RKO (cell line): ENCODE data around the gene C1QB.
A peak's percentile ranks its signal among the peaks of the same experiment; 100 is the strongest.
"Not testable (repeated sequence)": the region's sequence is repeated elsewhere in the genome, so short reads cannot be mapped to it uniquely, and the experiment has no call there.

Experiments used
- DNase-seq: peaks from one replicate; pipeline ENCODE4 v3.0.0-alpha.2; 2016; ENCODE audit warnings: low spot score

Gene C1QB

GRCh38 chr1:22662986-22663408 is 10.0 kb downstream of the C1QB start:
- no peak for DNase-seq

- no peak for DNase-seq
These were observed 12.7 kb downstream of the C1QB start for GRCh38 chr1:22665752-22666151.

- no peak for DNase-seq
These were observed 13.4 kb downstream of the C1QB start for GRCh38 chr1:22666412-22666811.

GRCh38 chr1:22668840-22669239 is 15.8 kb downstream of the C1QB start:
- DNase-seq, result not testable (repeated sequence)

- no peak for DNase-seq
These were observed 17.4 kb downstream of the C1QB start for GRCh38 chr1:22670352-22670975.

- no peak for DNase-seq
These were observed 19.0 kb downstream of the C1QB start for GRCh38 chr1:22671999-22672398.

- DNase-seq, result peak; percentile 67
These were observed 20.7 kb downstream of the C1QB start for GRCh38 chr1:22673486-22674409.

GRCh38 chr1:22674410-22674749 is 21.3 kb downstream of the C1QB start:
- no peak for DNase-seq

- not testable (repeated sequence) for DNase-seq
These were observed 23.1 kb downstream of the C1QB start for GRCh38 chr1:22676151-22676550.

- no peak for DNase-seq
These were observed 24.0 kb downstream of the C1QB start for GRCh38 chr1:22676916-22677583.

- DNase-seq, result no peak
These were observed 25.2 kb downstream of the C1QB start for GRCh38 chr1:22677931-22678896.

GRCh38 chr1:22680726-22681125 is 27.7 kb downstream of the C1QB start:
- DNase-seq, result no peak

GRCh38 chr1:22681556-22682276 is 28.7 kb downstream of the C1QB start:
- DNase-seq, result no peak

- no peak for DNase-seq
These were observed 30.5 kb downstream of the C1QB start for GRCh38 chr1:22683547-22683946.

GRCh38 chr1:22685591-22686059 is 32.6 kb downstream of the C1QB start:
- no peak for DNase-seq

- DNase-seq, result no peak
These were observed 34.2 kb downstream of the C1QB start for GRCh38 chr1:22687191-22687590.

- DNase-seq, result no peak
These were observed 35.4 kb downstream of the C1QB start for GRCh38 chr1:22688466-22688865.

- DNase-seq, result peak; percentile 87
These were observed 36.5 kb downstream of the C1QB start for GRCh38 chr1:22689505-22689904.

- no peak for DNase-seq
These were observed 38.2 kb downstream of the C1QB start for GRCh38 chr1:22691031-22691753.

- DNase-seq, result no peak
These were observed 41.1 kb downstream of the C1QB start for GRCh38 chr1:22694172-22694571.
